NT2/D1 (cell line): ENCODE measurements around the gene LAMC2.

ENCODE experiments used
- YY1 ChIP-seq: IDR thresholded peaks from 2 replicates; pipeline ENCODE4 v1.6.1; 2011; ENCODE audit not compliant: insufficient read length, insufficient read depth
- ZNF274 ChIP-seq: IDR thresholded peaks from 2 replicates; pipeline ENCODE4 v1.6.1; 2011; ENCODE audit warnings: mild to moderate bottlenecking, low read depth, low read length

GRCh38 chr1:183241471-183241870, 55.4 kb downstream of the LAMC2 start:
- no peak for TF ChIP-seq YY1
- no peak for TF ChIP-seq ZNF274
